Osteoblast (primary cell): ENCODE measurements around the gene AUTS2. TPM values are rescaled to one million over a fixed set of nuclear protein-coding genes. Genes with fewer than 3 reads are reported as not detected.
A peak's percentile ranks its signal among the peaks of the same experiment; 100 is the strongest.

Experiments used
- DNase-seq: peaks from one replicate; pipeline ENCODE4 v3.0.0; 2011; ENCODE audit warnings: low spot score, mixed read lengths; ENCODE audit not compliant: insufficient read length; ENCODE audit errors: missing footprints
- H2AFZ ChIP-seq: 2 replicates; pipeline ENCODE4 v1.6.0; 2011; ENCODE audit warnings: mild to moderate bottlenecking, low read length
- H3K27ac ChIP-seq: 2 replicates; pipeline ENCODE4 v1.5.1; 2011; ENCODE audit warnings: mild to moderate bottlenecking, low read depth, low read length, moderate library complexity
- H3K27me3 ChIP-seq: 2 replicates; pipeline ENCODE4 v1.6.0; 2012; ENCODE audit warnings: mild to moderate bottlenecking, control low read depth, inconsistent platforms, low read length, moderate library complexity; ENCODE audit not compliant: insufficient read depth
- H3K36me3 ChIP-seq: 2 replicates; pipeline ENCODE4 v1.5.1; 2011; ENCODE audit warnings: mild to moderate bottlenecking, low read length, control low read depth, moderate library complexity; ENCODE audit not compliant: insufficient read depth
- H3K4me1 ChIP-seq: 2 replicates; pipeline ENCODE4 v1.5.1; 2011; ENCODE audit warnings: mild to moderate bottlenecking, low read length, control low read depth, moderate library complexity; ENCODE audit not compliant: insufficient read depth
- H3K4me2 ChIP-seq: 2 replicates; pipeline ENCODE4 v1.6.0; 2011; ENCODE audit warnings: mild to moderate bottlenecking, low read length; ENCODE audit not compliant: insufficient read depth
- H3K4me3 ChIP-seq: fragments of 200-600 bp; sonication (generic); 3 replicates; pipeline ENCODE4 v1.5.1; 2012; ENCODE audit warnings: mild to moderate bottlenecking, low read length, inconsistent platforms; ENCODE audit not compliant: insufficient read depth
- H3K79me2 ChIP-seq: 2 replicates; pipeline ENCODE4 v1.6.0; 2012; ENCODE audit warnings: mild to moderate bottlenecking, low read length, control low read depth, inconsistent platforms; ENCODE audit not compliant: insufficient read depth
- H3K9me3 ChIP-seq: 2 replicates; pipeline ENCODE4 v1.5.1; 2011; ENCODE audit warnings: low read depth, low read length, control low read depth
- H4K20me1 ChIP-seq: 2 replicates; pipeline ENCODE4 v1.6.0; 2012; ENCODE audit warnings: mild to moderate bottlenecking, low read length, control low read depth; ENCODE audit not compliant: insufficient read depth
- CTCF ChIP-seq: IDR thresholded peaks from 2 replicates; pipeline ENCODE4 v1.5.1; 2011; ENCODE audit warnings: mild to moderate bottlenecking, low read depth, low read length, moderate library complexity; ENCODE audit errors: extremely low read depth
- total RNA-seq: library from RNA; depleted of rRNA; stranded (reverse); fragments of >200 nt; gene quantifications from 2 replicates; pipeline ENCODE4 v1.2.3, GENCODE V29; 2012

AUTS2 gene
- total RNA-seq, 1 donor: 15.2 TPM

- Histone ChIP-seq H3K4me2 (no peak overlapping the region), H3K27me3 (no peaks in the 10 kb centered on the region), H3K9me3 (no peaks in the 10 kb centered on the region), H3K79me2 (peaks cover 15% of the 10 kb centered on the region), H3K27ac (no peak overlapping the region), H3K4me1 (no peaks in the 10 kb centered on the region), H3K4me3 (no peak overlapping the region), H2AFZ (no peak overlapping the region), H4K20me1 (peaks cover 4% of the 10 kb centered on the region), H3K36me3 (no peaks in the 10 kb centered on the region)
- TF ChIP-seq CTCF: no peak
- DNase-seq: no peak
These were observed 1161.4 kb downstream of the AUTS2 start for GRCh38 chr7:70759674-70760073.

DNA sequence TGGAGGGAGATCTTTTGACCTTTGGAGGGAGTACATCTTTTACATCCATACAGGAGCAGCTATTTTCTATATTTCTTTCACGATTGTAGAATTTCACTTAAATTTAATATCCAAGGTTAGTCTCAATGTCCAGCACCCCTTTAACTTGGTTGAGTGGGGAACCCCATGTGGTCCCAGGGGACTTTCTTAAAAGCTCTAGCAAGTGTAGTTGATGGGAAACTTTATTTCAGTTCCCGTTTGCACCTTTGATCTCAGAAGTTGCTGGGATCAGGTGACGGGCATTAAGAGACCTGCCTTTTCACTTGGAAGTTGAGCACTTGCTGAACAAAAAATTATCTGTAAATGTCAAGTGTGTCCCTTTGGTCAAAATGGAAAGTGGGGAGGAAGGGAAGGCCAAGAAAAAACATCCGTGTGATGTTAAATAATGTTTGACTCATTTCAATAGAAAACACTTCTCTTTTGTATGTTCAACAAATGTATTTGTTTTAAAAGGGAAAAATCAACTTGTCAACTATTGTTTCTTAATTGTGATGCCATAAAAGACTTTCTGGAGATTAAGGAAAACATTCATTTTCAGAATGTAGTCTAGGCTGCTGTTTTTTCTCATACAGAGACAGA lies 1163.5 kb downstream of the AUTS2 start:
- H3K4me2 ChIP-seq: no peak overlapping the region
- H3K36me3 ChIP-seq: peaks cover 10% of the 10 kb centered on the region
- H2AFZ ChIP-seq: no peak overlapping the region
- H3K27ac ChIP-seq: no peak overlapping the region
- H3K4me1 ChIP-seq: no peaks in the 10 kb centered on the region
- DNase-seq: no peak
- H3K4me3 ChIP-seq: no peak overlapping the region
- H4K20me1 ChIP-seq: peaks cover 4% of the 10 kb centered on the region
- TF ChIP-seq CTCF: no peak
- H3K9me3 ChIP-seq: no peaks in the 10 kb centered on the region
- no peaks in the 10 kb centered on the region for H3K27me3 ChIP-seq
- peaks cover 11% of the 10 kb centered on the region for H3K79me2 ChIP-seq

- Histone ChIP-seq H3K36me3 (peaks cover 16% of the 10 kb centered on the region), H4K20me1 (peaks cover 4% of the 10 kb centered on the region), H3K4me3 (no peak overlapping the region), H3K4me2 (no peak overlapping the region), H3K4me1 (no peaks in the 10 kb centered on the region), H3K27me3 (no peaks in the 10 kb centered on the region), H2AFZ (no peak overlapping the region), H3K9me3 (no peaks in the 10 kb centered on the region), H3K79me2 (peaks cover 9% of the 10 kb centered on the region), H3K27ac (no peak overlapping the region)
- DNase-seq: no peak
- no peak for TF ChIP-seq CTCF
These were observed 1164.4 kb downstream of the AUTS2 start for GRCh38 chr7:70762696-70763095.

DNA sequence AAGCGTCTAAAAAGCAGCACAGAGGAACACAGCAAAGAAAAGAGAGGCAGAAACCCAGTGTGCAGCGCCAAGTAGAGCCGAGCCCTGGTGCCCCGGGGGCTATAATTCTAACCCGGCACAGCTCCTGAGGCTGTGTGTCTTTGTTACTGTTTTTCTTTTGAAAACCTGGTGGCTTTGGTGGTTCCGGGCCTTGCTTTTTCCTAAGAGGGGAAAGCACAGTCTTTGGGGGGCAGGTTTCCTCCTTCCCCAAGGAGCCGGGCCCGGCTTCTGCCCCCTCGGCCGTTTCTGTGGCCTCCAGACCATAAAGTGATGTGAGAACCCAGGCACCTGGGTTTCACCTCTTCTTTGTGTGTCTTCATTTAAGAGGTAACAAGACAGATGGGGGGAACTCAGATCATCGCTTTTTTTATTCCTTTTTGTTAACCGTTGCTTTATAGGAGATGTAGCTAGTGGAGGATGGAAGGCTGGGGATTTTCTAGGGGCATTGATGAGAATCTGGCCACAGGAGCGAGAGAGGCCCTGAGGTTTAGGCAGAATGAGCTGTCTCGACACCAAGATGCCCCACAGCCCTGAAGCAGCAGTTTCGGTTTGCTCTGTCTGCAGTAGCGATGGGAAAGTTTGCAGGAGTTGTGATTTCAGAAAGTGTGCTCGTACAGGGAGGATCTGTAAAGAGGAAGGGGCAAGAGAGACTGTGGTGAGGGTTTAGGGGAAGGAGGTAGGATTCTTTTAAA lies 1165.9 kb downstream of the AUTS2 start:
- TF ChIP-seq CTCF: no peak
- H3K9me3 ChIP-seq: no peaks in the 10 kb centered on the region
- no peak overlapping the region for H3K27ac ChIP-seq
- no peaks in the 10 kb centered on the region for H3K27me3 ChIP-seq
- no peaks in the 10 kb centered on the region for H3K4me1 ChIP-seq
- DNase-seq: peak; percentile 78
- H2AFZ ChIP-seq: no peak overlapping the region
- H3K36me3 ChIP-seq: peaks cover 16% of the 10 kb centered on the region
- H4K20me1 ChIP-seq: peaks cover 2% of the 10 kb centered on the region
- peak overlapping the region; percentile 28 for H3K4me2 ChIP-seq
- no peak overlapping the region for H3K4me3 ChIP-seq
- H3K79me2 ChIP-seq: peaks cover 9% of the 10 kb centered on the region
